Ishikawa (cell line): ENCODE measurements around the gene FAM170B.

Source experiments
- CEBPB ChIP-seq: IDR thresholded peaks from 2 replicates; pipeline ENCODE4 v1.6.1; 2012
- CREB1 ChIP-seq: IDR thresholded peaks from 2 replicates; pipeline ENCODE4 v1.6.1; 2012; ENCODE audit warnings: low read depth
- EGR1 ChIP-seq: IDR thresholded peaks from 2 replicates; pipeline ENCODE4 v1.6.1; 2012
- EP300 ChIP-seq: IDR thresholded peaks from 2 replicates; pipeline ENCODE4 v1.6.1; 2012; ENCODE audit warnings: borderline replicate concordance
- FOXM1 ChIP-seq: IDR thresholded peaks from 2 replicates; pipeline ENCODE4 v1.6.1; 2012; ENCODE audit warnings: low read depth, borderline replicate concordance
- NFIC ChIP-seq: IDR thresholded peaks from 2 replicates; pipeline ENCODE4 v1.6.1; 2012
- RAD21 ChIP-seq: IDR thresholded peaks from 2 replicates; pipeline ENCODE4 v1.6.1; 2012; ENCODE audit warnings: low read depth
- TAF1 ChIP-seq: IDR thresholded peaks from 2 replicates; pipeline ENCODE4 v1.6.1; 2012; ENCODE audit warnings: low read depth, mild to moderate bottlenecking
- TCF12 ChIP-seq: IDR thresholded peaks from 2 replicates; pipeline ENCODE4 v1.6.1; 2012; ENCODE audit warnings: low read depth
- YY1 ChIP-seq: IDR thresholded peaks from 2 replicates; pipeline ENCODE4 v1.6.1; 2012; ENCODE audit warnings: low read depth
- ZBTB7A ChIP-seq: IDR thresholded peaks from 2 replicates; pipeline ENCODE4 v1.6.1; 2012; ENCODE audit warnings: low read depth
- TF ChIP-seq, protein P1 (sequence below): IDR thresholded peaks from 2 replicates; pipeline ENCODE4 v1.6.1; 2012
- TF ChIP-seq, protein P2 (sequence below): IDR thresholded peaks from 2 replicates; pipeline ENCODE4 v1.6.1; 2012
- TF ChIP-seq, protein P3 (sequence below): IDR thresholded peaks from 2 replicates; pipeline ENCODE4 v1.6.1; 2012; ENCODE audit warnings: low read depth, mild to moderate bottlenecking

DNA sequence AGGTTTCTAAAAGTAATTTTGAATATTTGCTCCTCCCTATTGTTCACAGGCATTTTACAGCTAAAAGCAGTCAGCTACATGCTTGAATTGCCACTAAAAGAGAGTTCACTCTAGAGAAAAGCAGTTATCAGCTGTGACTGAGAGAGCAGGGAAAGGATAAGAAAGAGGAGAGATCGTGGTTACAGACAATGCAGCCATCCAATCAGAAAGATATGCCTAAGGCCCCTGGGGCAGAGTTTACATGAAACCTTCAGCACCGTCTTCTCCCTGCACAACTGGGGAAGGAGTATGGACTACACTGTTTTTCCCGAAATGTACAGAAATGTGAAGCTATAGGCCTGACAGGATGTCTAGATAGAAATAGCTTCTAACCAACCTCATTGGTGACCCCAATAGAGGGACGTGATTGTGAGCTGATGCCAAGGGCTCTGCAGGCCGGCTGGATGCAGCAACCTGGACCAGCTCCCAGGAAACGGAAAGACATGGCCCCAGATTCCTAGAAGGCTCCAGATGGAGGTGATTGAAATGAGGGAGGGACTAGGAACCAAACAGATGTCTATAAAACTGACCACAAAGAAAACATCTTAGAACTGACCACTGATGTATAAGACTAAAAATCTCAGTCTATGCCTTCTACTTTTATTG is 15.3 kb downstream of the FAM170B start:
- TF ChIP-seq CREB1 (no peak), YY1 (no peak), NFIC (no peak), EGR1 (no peak), EP300 (no peak), CEBPB (no peak), TAF1 (no peak), RAD21 (no peak), FOXM1 (no peak), TCF12 (no peak), ZBTB7A (no peak)
- TF ChIP-seq, protein P1, sequence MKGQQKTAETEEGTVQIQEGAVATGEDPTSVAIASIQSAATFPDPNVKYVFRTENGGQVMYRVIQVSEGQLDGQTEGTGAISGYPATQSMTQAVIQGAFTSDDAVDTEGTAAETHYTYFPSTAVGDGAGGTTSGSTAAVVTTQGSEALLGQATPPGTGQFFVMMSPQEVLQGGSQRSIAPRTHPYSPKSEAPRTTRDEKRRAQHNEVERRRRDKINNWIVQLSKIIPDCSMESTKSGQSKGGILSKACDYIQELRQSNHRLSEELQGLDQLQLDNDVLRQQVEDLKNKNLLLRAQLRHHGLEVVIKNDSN: no peak
- TF ChIP-seq, protein P2, sequence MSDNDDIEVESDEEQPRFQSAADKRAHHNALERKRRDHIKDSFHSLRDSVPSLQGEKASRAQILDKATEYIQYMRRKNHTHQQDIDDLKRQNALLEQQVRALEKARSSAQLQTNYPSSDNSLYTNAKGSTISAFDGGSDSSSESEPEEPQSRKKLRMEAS: no peak
- TF ChIP-seq, protein P3, sequence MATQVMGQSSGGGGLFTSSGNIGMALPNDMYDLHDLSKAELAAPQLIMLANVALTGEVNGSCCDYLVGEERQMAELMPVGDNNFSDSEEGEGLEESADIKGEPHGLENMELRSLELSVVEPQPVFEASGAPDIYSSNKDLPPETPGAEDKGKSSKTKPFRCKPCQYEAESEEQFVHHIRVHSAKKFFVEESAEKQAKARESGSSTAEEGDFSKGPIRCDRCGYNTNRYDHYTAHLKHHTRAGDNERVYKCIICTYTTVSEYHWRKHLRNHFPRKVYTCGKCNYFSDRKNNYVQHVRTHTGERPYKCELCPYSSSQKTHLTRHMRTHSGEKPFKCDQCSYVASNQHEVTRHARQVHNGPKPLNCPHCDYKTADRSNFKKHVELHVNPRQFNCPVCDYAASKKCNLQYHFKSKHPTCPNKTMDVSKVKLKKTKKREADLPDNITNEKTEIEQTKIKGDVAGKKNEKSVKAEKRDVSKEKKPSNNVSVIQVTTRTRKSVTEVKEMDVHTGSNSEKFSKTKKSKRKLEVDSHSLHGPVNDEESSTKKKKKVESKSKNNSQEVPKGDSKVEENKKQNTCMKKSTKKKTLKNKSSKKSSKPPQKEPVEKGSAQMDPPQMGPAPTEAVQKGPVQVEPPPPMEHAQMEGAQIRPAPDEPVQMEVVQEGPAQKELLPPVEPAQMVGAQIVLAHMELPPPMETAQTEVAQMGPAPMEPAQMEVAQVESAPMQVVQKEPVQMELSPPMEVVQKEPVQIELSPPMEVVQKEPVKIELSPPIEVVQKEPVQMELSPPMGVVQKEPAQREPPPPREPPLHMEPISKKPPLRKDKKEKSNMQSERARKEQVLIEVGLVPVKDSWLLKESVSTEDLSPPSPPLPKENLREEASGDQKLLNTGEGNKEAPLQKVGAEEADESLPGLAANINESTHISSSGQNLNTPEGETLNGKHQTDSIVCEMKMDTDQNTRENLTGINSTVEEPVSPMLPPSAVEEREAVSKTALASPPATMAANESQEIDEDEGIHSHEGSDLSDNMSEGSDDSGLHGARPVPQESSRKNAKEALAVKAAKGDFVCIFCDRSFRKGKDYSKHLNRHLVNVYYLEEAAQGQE: no peak
